GM21447 (cell line): ENCODE measurements around the gene NPHS1.
A peak's percentile ranks its signal among the peaks of the same experiment; 100 is the strongest.
"Not testable (repeated sequence)": the region's sequence is repeated elsewhere in the genome, so short reads cannot be mapped to it uniquely, and the experiment has no call there.

ENCODE experiments used
- ATAC-seq: cut with Tn5 transposase; IDR thresholded peaks from one replicate; pipeline ENCODE4 v1.9.1; 2021; ENCODE audit not compliant: unreplicated experiment

The NPHS1 gene

GRCh38 chr19:35852029-35852780, at the start of gene NPHS1:
Gene NPHS1, minus strand, starts transcription at chr19:35852504. Its CDS starts 667 bp downstream, at chr19:35851837.
- ATAC-seq, result no peak

- no peak for ATAC-seq
Measured at GRCh38 chr19:35901055-35901644, 48.8 kb upstream of the NPHS1 start.

- ATAC-seq, result peak; percentile 31
Measured at GRCh38 chr19:35899547-35900214, 47.4 kb upstream of the NPHS1 start.

- no peak for ATAC-seq
Measured at GRCh38 chr19:35898499-35898809, 46.1 kb upstream of the NPHS1 start.

GRCh38 chr19:35897706-35898451, 45.6 kb upstream of the NPHS1 start:
- ATAC-seq, result no peak

GRCh38 chr19:35896643-35897040, 44.3 kb upstream of the NPHS1 start:
- ATAC-seq, result no peak

GRCh38 chr19:35895911-35896642, 43.8 kb upstream of the NPHS1 start:
- no peak for ATAC-seq

- ATAC-seq, result no peak
Measured at GRCh38 chr19:35894342-35894741, 42.0 kb upstream of the NPHS1 start.

GRCh38 chr19:35891819-35892218, 39.5 kb upstream of the NPHS1 start:
- not testable (repeated sequence) for ATAC-seq

- no peak for ATAC-seq
Measured at GRCh38 chr19:35890113-35890650, 37.9 kb upstream of the NPHS1 start.

- no peak for ATAC-seq
Measured at GRCh38 chr19:35889370-35890112, 37.2 kb upstream of the NPHS1 start.

- ATAC-seq, result no peak
Measured at GRCh38 chr19:35888398-35888797, 36.1 kb upstream of the NPHS1 start.

GRCh38 chr19:35887197-35887596, 34.9 kb upstream of the NPHS1 start:
- ATAC-seq, result no peak

GRCh38 chr19:35885904-35886303, 33.6 kb upstream of the NPHS1 start:
- no peak for ATAC-seq

GRCh38 chr19:35885225-35885738, 33.0 kb upstream of the NPHS1 start:
- no peak for ATAC-seq

- ATAC-seq, result no peak
Measured at GRCh38 chr19:35883882-35884281, 31.6 kb upstream of the NPHS1 start.

- ATAC-seq, result no peak
Measured at GRCh38 chr19:35882114-35882832, 30.0 kb upstream of the NPHS1 start.

- no peak for ATAC-seq
Measured at GRCh38 chr19:35879770-35880317, 27.5 kb upstream of the NPHS1 start.

- no peak for ATAC-seq
Measured at GRCh38 chr19:35879068-35879467, 26.8 kb upstream of the NPHS1 start.
